ENCODE measurements around the gene CDH12. TPM values are rescaled to one million over a fixed set of nuclear protein-coding genes. Genes with fewer than 3 reads are reported as not detected.
"Not testable (repeated sequence)": the region's sequence is repeated elsewhere in the genome, so short reads cannot be mapped to it uniquely, and the experiment has no call there.

Gene CDH12
- total RNA-seq, 1 donor from 2014 or later, result not detected

DNA sequence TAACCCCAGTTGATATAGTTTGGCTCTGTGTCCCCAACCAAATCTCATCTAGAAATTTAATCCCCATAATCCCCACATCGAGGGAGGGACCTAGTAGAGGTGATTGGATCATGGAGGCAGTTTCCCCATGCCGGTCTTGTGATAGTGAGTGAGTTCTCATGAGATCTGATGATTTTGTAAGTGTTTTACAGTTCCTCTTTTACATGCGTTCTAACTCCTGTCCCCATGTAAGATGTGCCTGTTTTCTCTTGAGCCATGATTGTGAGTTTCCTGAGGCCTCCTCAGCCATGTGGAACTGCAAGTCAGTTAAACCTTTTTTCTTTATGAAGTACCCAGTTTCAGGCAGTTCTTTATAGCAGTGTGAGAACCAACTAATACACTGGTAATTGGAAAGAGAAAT lies 73.6 kb downstream of the CDH12 start:
- no peak for DNase-seq (ENCODE audit: low spot score)
- intact Hi-C loops (cut with DNase I), result no loop called here

DNA sequence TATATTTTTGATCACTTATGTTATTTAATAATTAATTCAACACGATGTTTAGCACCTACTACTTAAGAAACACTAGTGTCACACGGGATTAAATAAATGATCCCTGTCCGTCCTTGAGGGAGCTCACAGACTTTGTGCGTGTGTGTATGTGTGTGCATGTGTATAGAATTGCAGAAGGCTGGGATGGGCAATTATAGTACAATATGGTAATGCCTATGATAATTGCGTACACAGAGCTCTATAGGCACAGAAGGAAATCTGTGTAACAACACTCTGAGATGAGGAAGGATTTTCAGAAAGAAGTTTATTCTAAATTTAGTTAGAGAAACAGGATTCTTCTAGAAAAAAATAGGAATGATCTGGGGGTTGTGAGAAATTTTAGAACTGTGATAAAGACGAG lies 76.9 kb downstream of the CDH12 start:
- DNase-seq (ENCODE audit: low spot score), result no peak
- intact Hi-C loops (cut with DNase I), result no loop called here

DNA sequence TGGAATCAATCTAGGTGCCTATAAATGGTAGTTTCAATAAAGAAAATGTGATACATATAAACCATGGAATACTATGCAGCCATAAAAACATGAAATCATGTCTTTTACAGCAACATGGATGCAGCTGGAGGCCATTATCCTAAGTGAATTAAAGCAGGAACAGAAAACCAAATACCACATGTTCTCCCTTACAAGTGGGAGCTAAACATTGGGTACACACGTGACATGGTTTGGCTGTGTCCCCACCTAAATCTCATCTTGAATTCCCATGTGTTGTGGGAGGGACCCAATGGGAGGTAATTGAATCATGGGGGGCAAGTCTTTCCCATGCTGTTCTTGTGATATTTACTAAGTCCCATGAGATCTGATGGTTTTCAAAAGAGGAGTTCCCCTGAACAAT lies 78.9 kb downstream of the CDH12 start:
- intact Hi-C loops (cut with DNase I); DNase-seq (ENCODE audit: low spot score): not testable (repeated sequence)

DNA sequence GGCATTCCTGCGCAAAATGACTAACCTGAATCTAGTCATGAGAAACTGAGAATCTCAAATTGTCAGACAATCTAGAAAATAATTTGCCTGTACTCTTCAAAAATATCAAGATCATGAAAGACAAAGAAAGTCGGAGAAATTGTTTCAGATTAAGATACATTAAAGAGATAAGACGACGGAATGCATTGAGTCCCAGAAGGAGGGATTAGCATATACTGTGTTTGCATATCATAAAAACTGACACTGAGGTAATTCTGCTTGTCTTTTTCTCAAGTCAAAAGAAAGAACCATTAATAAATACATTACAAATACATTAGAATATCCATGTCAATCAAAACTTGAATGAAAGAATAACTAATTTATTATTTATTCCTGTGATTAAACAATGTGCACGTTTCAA lies 88.4 kb downstream of the CDH12 start:
- intact Hi-C loops (cut with DNase I), result no loop called here

DNA sequence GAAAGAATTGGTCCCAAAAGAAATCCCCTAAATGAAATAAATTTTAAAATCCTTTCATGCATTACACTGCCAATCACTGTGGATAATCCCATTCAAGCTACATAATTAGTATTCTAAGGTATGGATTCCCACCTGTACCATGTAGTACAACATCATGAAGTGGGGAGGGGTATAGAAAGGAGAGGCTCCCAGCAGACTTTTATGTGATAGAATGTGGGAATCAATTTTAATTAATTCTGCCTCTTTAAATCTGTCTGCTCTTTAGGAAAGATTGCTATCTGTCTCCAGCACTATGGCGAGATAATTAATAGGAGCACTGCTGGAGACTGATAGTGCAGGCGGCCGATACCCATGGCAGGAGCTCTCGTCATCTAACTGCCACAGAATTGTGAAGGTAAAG lies 95.4 kb downstream of the CDH12 start:
- no peak for DNase-seq (ENCODE audit: low spot score)
- intact Hi-C loops (cut with DNase I), result no loop called here

More for the DNA sequence above, 88.4 kb downstream of the CDH12 start:
- DNase-seq (ENCODE audit: low spot score), result no peak

DNA sequence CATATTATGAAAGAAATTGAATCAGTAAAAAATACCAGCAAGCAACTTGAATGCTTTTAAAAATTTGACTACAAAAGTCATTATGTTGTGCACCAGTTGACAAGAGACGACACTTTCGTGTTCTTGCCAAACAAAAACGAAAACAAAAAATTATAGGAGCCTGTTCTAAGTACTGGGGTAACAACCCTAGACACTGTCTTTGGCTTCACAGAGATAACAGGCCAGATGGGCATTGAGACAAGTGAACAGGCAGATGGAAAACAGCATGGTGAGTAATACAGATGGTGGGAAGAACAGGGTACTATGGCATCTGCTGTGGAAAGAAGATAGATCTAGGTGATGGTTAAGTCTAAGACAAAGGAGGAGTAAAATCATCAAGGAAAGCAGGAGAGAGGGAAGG lies 99.0 kb downstream of the CDH12 start:
- no peak for DNase-seq (ENCODE audit: low spot score)
- intact Hi-C loops (cut with DNase I), result no loop called here

DNA sequence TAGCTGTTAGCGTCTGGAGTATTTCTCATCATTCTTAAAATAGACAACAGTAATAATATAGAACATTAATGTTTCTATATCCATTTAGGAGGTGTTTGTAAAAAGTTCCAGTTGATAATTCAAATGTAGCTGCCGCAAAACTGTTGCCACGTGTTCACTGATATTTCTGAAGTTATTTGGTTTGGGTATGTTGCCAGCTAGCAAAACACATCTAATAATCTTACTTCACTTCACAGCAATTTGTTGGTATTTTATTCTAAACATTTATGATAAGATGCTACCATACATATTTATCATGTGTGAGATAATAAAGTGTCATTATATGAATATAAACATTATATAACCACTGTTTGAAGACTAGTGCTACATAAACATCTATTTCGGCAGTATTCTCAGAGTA lies 101.6 kb downstream of the CDH12 start:
- intact Hi-C loops (cut with DNase I), result no loop called here
- no peak for DNase-seq (ENCODE audit: low spot score)

DNA sequence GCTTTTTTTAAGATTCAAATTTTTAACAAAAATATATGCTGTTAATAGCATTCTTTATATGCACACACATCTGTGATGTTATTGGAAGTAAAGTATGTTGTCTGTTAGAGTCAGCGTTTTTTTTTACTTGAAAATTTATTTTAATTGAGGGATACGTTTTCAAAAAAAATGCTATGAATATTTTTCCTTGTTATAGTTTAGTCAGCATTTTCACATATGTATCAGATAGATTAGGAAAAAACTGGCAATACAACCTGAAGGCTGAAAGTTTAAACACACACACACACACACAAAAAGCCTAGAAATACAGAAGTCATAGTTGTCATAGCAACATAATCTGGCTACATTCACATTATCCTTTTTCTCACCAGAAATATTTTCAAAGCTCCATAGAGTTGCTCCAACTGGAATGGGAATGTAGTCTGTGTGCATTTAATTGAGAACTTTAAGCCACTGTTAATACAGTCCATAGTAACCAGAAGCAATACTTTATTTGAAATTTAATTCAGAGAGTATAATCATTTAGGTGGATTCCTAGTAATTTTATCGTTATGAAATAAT lies 116.6 kb downstream of the CDH12 start:
- no peak for DNase-seq (ENCODE audit: low spot score)
- intact Hi-C loops (cut with DNase I), result no loop called here

DNA sequence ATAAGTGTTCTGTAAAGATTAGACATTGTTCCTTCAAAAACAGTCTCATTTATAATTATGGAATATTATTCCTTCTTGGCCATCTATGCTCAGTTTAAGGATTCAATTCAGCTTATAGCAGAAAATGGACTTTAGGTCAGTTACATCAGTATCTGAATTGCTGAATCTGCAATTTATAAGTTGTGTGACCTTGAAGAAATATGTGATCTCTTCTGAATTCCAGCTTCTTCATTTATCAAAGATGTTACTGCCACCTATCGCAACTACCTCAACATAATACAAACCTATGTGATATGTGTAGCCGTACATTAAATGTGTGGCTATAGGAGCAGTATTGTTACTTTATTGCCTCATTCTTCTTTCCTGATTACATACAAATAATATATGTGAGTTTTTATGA lies 118.2 kb downstream of the CDH12 start:
- DNase-seq (ENCODE audit: low spot score), result no peak
- intact Hi-C loops (cut with DNase I), result no loop called here

DNA sequence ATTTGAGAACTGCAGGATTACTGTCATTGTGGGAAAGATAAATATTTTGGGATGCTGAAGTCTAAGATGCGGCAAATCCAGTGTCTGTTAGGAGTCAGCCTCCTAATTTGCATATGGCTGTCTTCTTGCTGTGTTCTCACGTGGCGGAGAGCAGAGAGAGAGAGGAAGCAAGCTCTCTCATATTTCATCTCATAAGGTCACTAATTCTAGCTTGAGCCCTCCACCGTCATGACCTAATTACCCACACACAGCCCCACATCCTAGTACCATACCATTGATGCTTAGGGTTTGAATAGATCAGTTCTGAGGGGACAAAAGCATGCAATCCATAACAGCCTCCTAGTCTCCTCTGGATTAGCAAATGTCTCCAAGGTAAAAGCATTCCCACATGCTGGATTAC lies 124.5 kb downstream of the CDH12 start:
- intact Hi-C loops (cut with DNase I), result no loop called here
- DNase-seq (ENCODE audit: low spot score), result no peak

DNA sequence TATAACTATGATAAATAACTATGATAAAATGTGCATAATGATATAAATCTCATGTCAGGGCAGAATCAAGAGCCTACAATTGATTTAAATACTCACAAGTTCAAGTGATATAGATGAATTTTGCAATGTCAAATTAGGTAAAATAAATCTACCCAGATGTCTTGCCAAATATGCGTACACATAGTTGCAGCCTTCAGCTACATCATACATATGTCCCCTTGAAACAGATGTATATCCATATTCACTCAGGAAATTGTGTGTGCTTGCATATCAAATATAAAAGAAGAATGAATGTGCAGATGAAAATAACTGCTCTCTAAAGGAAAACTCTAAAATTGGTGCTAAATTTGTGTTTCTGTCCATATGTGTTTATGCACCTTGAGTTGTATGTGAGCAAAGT lies 130.7 kb downstream of the CDH12 start:
- intact Hi-C loops (cut with DNase I), result no loop called here
- DNase-seq (ENCODE audit: low spot score), result no peak

DNA sequence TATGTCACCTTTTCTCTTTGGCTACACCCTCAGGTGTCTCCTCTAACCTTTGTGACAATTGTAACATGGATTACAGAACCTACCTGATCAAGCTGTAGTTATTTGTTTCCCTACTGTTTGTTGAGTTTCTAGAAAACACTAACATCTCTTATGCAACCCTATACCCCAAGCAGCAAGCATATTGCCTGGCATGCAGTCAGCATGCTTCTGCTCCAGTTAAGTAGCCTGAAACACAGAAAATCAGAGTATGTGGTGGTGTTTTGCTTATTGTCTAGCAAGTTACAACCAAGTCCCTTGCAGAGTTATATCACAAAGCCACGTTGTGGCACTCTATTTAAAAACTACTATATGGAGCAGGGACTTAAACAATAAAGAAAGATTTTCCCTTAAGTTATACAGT lies 131.1 kb downstream of the CDH12 start:
- intact Hi-C loops (cut with DNase I), result no loop called here
- DNase-seq (ENCODE audit: low spot score), result no peak

DNA sequence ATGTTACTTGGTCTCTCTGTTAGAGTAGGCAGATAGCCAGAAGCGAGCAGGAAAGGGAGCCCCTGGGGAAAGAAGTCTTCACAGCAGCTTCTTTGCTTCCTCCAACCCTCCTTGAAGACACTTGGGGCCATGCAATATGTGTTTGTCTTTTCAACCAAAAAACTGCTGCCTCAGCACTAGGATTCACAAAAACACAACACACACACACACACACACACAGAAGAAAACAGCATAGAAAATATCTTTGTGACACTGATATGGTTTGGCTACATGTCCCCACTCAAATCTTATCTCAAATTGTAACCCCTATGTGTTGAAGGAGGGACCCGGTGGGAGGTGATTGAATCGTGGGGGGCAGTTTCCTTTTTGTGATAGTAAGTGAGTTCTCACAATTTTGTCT lies 133.3 kb downstream of the CDH12 start:
- intact Hi-C loops (cut with DNase I), result no loop called here
- no peak for DNase-seq (ENCODE audit: low spot score)

DNA sequence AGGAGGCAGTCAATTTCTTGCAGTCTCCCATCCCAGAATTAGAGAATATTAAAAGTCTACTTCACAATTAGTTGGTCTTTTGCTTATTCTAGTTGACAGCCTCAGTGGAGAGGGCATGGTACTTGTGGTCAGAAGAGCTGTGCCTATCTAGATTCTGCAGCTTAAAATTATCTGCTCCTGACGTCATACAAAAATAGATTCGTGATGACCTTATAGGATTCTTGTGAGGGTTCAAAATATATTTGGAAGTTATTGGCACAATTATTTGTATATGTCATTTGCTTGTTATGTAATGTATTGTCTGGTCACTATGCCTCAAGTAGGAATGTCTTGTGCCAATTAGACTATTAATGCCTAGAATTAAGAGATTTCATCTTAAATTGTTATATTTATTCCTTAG lies 142.5 kb downstream of the CDH12 start:
- intact Hi-C loops (cut with DNase I), result no loop called here

DNA sequence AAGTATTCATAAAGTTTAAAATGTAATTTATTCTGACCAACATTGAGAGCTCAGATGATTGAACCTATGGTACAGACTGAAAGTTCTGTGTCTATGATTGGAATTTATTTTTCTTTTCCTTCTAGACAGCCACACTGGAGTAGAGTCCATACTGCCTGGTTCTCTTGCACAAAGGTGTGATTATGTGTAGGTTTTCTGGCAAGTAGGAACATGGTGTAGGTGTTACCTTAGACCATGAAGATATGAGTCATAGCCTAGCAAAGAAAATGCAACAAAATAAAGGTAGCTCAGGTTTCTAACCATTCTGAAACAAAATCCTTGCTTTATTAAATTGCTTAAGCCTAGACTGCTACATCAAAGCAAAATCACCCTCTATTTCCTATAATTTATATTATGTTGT lies 143.4 kb downstream of the CDH12 start:
- no peak for DNase-seq (ENCODE audit: low spot score)
- intact Hi-C loops (cut with DNase I), result no loop called here

More for the DNA sequence above, 142.5 kb downstream of the CDH12 start:
- no peak for DNase-seq (ENCODE audit: low spot score)

DNA sequence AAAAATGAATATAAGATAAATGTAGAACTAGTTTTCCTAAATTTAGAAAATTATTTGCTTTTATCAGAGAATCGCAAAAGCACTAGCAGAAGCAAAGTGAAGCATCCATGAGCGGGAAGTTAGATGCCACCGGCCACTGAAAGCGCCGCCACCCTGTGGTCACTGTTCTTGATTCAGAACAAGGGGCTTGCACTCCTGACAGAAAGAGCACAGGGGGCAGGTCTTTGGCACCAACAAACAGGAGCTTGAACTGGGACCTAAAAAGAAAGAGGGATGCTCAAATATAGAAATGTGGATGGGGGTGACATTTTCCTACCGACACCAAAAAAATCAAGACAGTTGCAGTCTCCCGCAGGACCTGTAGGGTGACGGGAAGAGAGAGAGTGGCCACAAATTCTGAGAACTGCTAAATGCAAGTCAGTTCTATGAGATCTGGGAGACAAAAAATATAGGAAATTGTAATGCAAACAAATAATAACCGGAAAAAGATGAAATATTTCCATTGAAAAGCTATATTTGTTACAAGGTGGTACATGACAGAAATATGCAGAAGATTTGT lies 144.3 kb downstream of the CDH12 start:
- intact Hi-C loops (cut with DNase I), result no loop called here
- DNase-seq (ENCODE audit: low spot score), result no peak

DNA sequence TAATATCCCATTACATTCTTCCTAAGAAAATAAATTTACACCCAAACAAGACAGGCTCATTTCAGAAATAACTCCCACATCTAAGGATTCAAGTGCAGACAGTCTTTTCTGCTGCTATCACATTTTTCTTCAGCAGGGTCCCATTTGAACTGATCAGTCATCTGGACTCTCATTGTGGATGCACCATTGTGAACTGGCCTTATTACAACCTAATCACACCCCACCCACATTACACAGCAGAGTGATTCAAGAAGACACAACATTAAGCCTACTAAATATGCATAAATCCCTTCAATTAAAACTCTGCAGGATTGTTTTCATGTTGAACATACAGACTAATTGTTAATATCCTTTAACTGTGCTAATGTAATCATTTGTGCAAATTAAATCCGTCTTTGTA lies 146.2 kb downstream of the CDH12 start:
- no peak for DNase-seq (ENCODE audit: low spot score)
- intact Hi-C loops (cut with DNase I), result no loop called here

DNA sequence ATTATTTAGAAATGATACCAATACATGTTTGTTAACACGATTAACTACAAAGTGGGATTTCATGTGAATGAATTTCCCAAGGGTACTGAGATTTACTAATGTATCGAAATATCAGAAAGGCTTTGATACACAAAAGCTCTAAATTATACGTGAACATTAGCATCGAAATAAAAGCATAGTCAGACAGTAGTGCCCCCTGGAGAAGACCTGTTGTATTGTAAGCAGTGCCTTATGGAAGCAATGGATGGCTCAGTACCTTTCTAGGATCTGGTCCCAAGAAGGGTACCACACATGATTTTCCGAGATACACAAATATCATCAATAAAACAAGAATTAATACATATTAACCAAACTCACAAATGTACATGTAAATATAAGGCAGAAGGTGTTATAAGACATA lies 153.8 kb downstream of the CDH12 start:
- intact Hi-C loops (cut with DNase I), result no loop called here
- no peak for DNase-seq (ENCODE audit: low spot score)

DNA sequence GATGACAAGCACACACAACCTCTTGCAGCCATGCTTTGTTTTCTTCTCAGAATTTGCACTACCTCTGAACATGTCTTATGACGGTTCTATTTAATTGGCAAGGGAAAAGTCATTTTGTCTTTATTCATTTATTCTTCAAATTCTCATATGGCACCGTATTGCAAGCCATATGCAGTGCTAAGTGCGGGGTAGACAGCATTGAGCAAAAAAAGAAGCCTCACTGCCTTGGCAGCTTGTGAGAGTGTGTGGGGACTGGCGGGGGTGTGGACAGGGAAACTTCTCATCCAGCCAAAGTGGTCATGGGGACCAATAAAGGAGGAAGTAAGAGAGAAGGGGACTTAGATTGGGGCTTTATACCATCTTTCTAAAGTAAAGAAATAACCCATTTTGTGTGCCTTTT lies 160.0 kb downstream of the CDH12 start:
- intact Hi-C loops (cut with DNase I), result no loop called here
- no peak for DNase-seq (ENCODE audit: low spot score)

DNA sequence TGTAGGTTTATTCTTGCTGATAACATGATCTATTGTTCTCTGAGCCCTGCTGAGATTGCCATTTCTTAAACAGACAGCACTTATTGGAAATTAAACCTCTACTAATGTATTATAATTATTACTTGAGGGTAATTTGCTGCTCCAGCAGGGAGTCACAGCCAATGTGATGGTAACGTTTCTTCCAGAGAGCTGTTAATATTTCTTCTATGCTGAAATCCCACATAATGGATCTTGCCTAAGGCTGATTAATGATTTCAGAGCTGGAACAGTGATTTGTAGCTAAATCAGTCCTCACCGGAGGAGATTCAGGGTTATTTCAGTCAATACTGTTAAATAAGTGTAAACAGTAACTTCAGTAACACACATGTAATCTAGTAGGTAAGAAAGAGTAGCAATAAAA lies 170.1 kb downstream of the CDH12 start:
- intact Hi-C loops (cut with DNase I), result no loop called here
- DNase-seq (ENCODE audit: low spot score), result no peak

DNA sequence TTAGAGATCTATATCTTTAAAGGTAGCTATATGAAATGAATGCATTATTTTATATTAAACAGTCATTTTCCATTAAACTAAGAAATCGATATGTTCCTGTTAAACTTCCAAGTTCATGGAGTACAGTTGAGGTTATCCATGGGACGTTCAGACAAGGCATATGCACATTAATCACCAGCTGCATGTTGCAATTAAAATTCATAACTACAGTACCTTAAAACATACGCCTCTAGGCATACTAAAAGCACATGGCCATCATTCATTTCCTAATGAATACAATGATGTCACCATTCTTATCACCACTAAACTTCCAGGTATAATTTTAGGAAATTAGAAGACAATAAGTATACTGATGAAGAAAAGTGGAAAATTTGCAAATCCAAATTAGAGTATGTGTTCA lies 174.3 kb downstream of the CDH12 start:
- DNase-seq (ENCODE audit: low spot score), result no peak
- intact Hi-C loops (cut with DNase I), result no loop called here

DNA sequence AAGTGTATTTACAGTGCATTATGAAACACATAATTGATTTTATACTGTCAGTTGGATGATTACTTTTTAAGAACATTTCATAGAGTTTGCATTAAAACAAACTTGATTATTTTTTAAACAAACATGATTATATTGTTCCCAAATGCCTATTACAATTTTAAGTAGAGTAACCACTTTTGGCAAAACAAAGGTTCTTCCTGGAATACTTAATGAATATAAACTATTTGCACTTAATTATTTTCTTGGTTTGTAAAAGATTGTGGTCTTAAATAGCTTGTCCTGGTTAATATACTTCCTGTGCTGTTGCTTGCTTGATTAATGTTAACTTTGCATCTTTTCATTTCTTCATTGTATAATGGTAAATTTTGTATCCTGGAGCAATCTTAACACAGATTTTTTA lies 180.0 kb downstream of the CDH12 start:
- DNase-seq (ENCODE audit: low spot score), result no peak
- intact Hi-C loops (cut with DNase I), result no loop called here

Data from cardiac septum (tissue), 1 donor.